GM18498 (cell line): Measurements from ENCODE around the gene TPRG1.
"Not testable (repeated sequence)": the region's sequence is repeated elsewhere in the genome, so short reads cannot be mapped to it uniquely, and the experiment has no call there.

Experiments
- ATAC-seq: cut with Tn5 transposase; IDR thresholded peaks from one replicate; pipeline ENCODE4 v1.9.1; 2021; ENCODE audit warnings: mild to moderate bottlenecking, moderate library complexity; ENCODE audit not compliant: unreplicated experiment

The TPRG1 gene

GRCh38 chr3:189307963-189308362, 136.2 kb downstream of the TPRG1 start:
- peak; percentile 56 for ATAC-seq

- ATAC-seq, result no peak
Observed at GRCh38 chr3:189308608-189309007, 136.8 kb downstream of the TPRG1 start.

- no peak for ATAC-seq
Observed at GRCh38 chr3:189309400-189309975, 137.7 kb downstream of the TPRG1 start.

- no peak for ATAC-seq
Observed at GRCh38 chr3:189311521-189311920, 139.8 kb downstream of the TPRG1 start.

- ATAC-seq, result no peak
Observed at GRCh38 chr3:189312866-189313265, 141.1 kb downstream of the TPRG1 start.

GRCh38 chr3:189316296-189317019, 144.7 kb downstream of the TPRG1 start:
- no peak for ATAC-seq

- ATAC-seq, result no peak
Observed at GRCh38 chr3:189317911-189318310, 146.1 kb downstream of the TPRG1 start.

- ATAC-seq, result no peak
Observed at GRCh38 chr3:189320511-189320910, 148.7 kb downstream of the TPRG1 start.

- ATAC-seq, result no peak
Observed at GRCh38 chr3:189322339-189322738, 150.6 kb downstream of the TPRG1 start.

- peak; percentile 100 for ATAC-seq
Observed at GRCh38 chr3:189324538-189325138, 152.9 kb downstream of the TPRG1 start.

- no peak for ATAC-seq
Observed at GRCh38 chr3:189325454-189325853, 153.7 kb downstream of the TPRG1 start.

- not testable (repeated sequence) for ATAC-seq
Observed at GRCh38 chr3:189329630-189330029, 157.9 kb downstream of the TPRG1 start.

- ATAC-seq, result no peak
Observed at GRCh38 chr3:189330066-189330465, 158.3 kb downstream of the TPRG1 start.

GRCh38 chr3:189331002-189331418, 159.2 kb downstream of the TPRG1 start:
- no peak for ATAC-seq

GRCh38 chr3:189334064-189334920, 162.5 kb downstream of the TPRG1 start:
- no peak for ATAC-seq

- ATAC-seq, result no peak
Observed at GRCh38 chr3:189337673-189338091, 165.9 kb downstream of the TPRG1 start.

- ATAC-seq, result no peak
Observed at GRCh38 chr3:189338366-189338765, 166.6 kb downstream of the TPRG1 start.

GRCh38 chr3:189339996-189340395, 168.2 kb downstream of the TPRG1 start:
- ATAC-seq, result no peak

- no peak for ATAC-seq
Observed at GRCh38 chr3:189340680-189341460, 169.1 kb downstream of the TPRG1 start.

GRCh38 chr3:189342811-189343210, 171.0 kb downstream of the TPRG1 start:
- ATAC-seq, result no peak
